Peyer's patch (tissue), 4 donors: ENCODE data around the gene PLXNA4.

ENCODE experiments used
- CTCF ChIP-seq, 6 experiments: fragments of 450-650 bp in 4 of 6; fragments of 200-600 bp in 2 of 6; sonication (generic) in 1 of 6; IDR thresholded peaks; one replicate each; pipeline ENCODE4 v1.5.1; 2017 to 2019; ENCODE audit warnings: antibody characterized with exemption in 6 of 6, mild to moderate bottlenecking in 3 of 6, moderate library complexity in 1 of 6
- POLR2A ChIP-seq, 2 donors: fragments of 450-650 bp; IDR thresholded peaks; one replicate each; pipeline ENCODE4 v1.5.1; 2017; ENCODE audit warnings: antibody characterized with exemption in 2 of 2, mild to moderate bottlenecking in 2 of 2, moderate library complexity in 2 of 2

- TF ChIP-seq POLR2A (IDR thresholded peaks at IDR 0.05) (no peak), CTCF (IDR thresholded peaks at IDR 0.05) (peak in 5 of 6 experiments; percentile 7 to 86 (median 78))
These were observed 4.5 kb upstream of the PLXNA4 start for GRCh38 chr7:132580717-132581285.
